ENCODE data around the gene RAB33B.

- TF ChIP-seq CTCF (IDR thresholded peaks at IDR 0.05) (no peak), POLR2A (IDR thresholded peaks at IDR 0.05) (no peak)
Observed at GRCh38 chr4:139450586-139450985, 3.3 kb upstream of the RAB33B start.
